Effector CD8-positive, alpha-beta T cell (primary cell): ENCODE measurements around the gene HEPN1.

Experiments used
- DNase-seq: peaks from one replicate; lab custom pipeline; 2025; lab: John Stamatoyannopoulos, UW
- total RNA-seq, 4 experiments: gene quantifications; one replicate each; lab custom pipeline; 2026; lab: John Stamatoyannopoulos, UW

Gene HEPN1
- 0 reads per million in 4 experiments for total RNA-seq

- DNase-seq = no peak
Measured at GRCh38 chr11:124918950-124919349, at the start of gene HEPN1. HEPN1 (plus strand) TSS chr11:124919250.

DNA sequence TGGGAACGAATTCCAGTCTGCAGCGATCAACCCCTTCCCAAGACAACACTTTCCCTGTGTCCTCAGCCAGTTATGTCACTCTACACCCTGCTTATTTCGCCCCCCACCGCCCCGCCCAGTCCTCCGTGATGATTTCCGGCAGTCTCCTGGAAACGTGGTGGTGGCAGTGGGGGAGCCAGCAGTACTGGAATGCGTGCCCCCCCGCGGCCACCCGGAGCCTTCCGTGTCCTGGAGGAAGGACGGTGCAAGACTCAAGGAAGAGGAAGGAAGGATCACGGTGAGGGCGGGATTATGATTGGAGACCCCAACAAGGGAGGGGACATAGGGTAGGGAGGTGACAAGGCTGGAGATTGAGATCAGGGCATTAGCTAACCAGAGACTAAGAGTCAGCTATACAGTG is 49.7 kb upstream of the HEPN1 start:
- DNase-seq = no peak

- DNase-seq = no peak
Measured at GRCh38 chr11:124869856-124870387, 49.1 kb upstream of the HEPN1 start.

DNA sequence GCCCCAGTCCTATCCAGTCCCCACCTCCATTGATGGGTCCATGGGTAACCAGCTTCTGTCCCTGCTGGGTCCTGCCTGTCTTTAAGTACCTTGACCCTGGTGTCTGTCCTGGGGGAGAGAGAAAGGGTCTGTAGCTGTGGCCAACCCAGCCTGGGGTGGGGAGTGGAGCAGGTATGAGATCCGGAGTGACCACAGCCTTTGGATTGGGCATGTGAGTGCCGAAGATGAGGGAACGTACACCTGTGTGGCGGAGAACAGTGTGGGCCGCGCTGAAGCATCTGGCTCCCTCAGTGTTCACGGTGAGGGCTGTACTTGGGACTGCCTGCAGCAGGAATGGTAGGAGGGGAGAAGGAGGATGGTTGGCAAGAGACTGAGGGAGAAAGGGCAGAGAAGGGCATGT is 48.6 kb upstream of the HEPN1 start:
- no peak for DNase-seq

- no peak for DNase-seq
Measured at GRCh38 chr11:124872280-124872679, 46.8 kb upstream of the HEPN1 start.

DNA sequence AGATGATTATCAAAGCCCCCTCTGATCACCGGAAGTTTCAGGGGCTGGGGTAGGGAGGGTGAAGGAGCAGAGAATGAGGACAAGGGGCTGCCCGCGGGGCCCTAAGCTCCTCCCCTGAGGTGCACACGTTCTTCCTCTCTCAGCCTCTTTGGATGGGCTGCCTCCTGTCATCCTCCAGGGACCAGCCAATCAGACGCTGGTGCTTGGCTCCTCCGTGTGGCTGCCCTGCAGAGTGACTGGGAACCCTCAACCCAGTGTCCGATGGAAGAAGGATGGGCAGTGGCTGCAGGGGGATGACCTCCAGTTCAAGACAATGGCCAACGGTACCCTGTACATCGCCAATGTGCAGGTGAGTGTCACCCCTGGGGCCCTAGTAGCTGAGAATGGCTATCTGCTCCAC is 46.3 kb upstream of the HEPN1 start:
- DNase-seq = no peak

GRCh38 chr11:124873951-124874350 is 45.1 kb upstream of the HEPN1 start:
- no peak for DNase-seq

- no peak for DNase-seq
Measured at GRCh38 chr11:124874571-124875255, 44.3 kb upstream of the HEPN1 start.

DNA sequence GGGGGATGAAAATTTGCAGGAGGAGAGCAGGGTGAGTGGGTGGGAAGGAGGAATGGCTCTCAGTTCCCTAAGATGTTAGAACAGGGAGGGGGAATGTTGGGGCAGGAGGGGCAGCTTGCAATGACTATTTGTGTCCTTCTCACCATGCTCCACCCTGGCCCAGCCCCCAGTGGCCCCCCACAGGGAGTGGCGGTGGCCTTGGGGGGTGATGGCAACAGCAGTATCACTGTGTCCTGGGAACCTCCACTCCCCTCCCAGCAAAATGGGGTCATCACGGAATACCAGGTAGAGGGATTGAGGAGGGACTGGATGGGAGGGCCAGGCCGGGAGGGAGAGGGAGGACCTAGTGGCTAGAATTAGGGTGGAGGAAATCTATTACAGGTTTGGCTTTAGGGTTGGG is 43.6 kb upstream of the HEPN1 start:
- DNase-seq = no peak

GRCh38 chr11:124875943-124876817 is 42.9 kb upstream of the HEPN1 start:
- DNase-seq = peak; percentile 71

GRCh38 chr11:124876818-124877630 is 42.0 kb upstream of the HEPN1 start:
- DNase-seq = no peak

DNA sequence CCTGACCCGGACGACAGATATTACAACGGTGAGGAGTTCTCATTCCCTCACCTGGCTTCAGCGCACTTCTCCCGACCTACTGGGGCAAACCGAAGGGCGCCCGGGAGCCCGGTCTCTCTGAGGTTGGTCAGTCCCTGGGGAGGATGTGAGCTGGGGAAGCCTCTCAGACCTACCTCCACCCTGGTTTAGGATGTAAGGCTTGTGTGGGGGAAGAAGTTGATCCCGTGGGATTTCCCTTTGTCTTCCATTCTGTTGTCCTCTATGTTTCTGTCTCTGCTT is 41.5 kb upstream of the HEPN1 start:
- DNase-seq = no peak

DNA sequence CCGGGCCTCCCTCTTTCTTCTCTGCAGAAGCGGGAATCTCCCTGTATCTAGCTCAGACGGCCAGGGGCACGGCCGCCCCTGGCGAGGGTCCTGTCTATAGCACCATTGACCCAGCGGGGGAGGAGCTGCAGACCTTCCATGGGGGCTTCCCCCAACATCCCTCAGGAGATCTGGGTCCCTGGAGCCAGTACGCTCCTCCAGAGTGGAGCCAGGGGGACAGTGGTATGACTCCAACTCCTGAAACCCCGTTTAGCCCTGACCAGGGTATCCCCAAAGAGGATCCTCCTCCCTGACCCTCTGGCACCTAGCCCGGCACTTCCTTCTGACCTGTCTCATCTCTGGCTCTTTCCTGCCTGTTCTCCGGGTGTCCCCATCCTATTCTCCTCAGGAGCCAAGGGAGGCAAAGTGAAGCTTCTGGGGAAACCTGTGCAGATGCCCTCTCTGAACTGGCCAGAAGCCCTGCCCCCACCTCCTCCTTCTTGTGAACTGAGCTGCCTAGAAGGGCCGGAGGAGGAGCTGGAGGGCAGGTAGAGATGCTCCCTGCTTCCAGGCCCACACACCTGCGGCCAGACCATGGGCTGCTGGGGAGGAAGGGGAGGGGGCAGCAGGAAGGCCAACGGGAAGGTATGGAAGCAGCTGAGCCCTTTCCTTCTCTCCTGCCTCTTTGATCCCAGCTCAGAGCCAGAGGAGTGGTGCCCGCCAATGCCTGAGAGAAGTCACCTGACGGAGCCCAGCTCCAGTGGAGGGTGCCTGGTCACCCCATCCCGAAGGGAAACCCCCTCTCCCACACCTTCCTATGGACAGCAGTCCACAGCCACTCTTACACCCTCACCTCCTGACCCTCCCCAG is 40.9 kb upstream of the HEPN1 start:
- DNase-seq = no peak

GRCh38 chr11:124878759-124879492 is 40.1 kb upstream of the HEPN1 start:
- no peak for DNase-seq

GRCh38 chr11:124879493-124880289 is 39.4 kb upstream of the HEPN1 start:
- no peak for DNase-seq

DNA sequence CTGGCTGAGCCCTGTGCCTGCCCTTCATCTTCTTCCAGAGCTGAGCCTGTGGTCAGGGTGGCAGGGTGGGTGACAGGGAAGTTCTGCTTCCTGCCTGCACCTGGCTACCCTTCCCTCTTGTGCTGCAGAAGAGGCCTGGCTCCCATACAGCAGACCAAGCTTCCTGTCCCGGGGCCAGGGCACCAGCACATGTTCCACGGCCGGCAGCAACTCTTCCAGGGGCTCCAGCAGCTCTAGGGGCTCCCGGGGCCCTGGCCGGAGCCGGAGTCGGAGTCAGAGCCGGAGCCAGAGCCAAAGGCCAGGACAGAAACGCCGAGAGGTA is 38.8 kb upstream of the HEPN1 start:
- no peak for DNase-seq

DNA sequence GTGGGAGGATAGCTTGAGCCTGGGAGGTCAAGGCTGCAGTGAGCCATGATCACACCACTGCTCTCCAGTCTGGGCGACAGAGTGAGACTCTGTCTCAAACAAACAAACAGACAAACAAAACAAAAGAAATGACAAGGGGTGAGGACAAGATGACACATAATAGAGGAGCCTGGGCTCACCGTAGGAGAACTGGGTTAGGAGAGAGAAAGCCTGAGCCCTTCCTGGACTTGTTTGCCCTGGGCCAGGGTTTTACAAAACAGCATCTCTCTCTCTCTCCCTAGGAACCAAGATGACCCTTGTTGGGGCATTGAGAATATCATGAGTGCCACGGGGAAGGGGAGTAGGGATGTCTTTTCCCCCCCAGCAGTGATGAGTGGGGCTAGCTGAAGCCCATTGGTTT is 38.1 kb upstream of the HEPN1 start:
- no peak for DNase-seq

DNA sequence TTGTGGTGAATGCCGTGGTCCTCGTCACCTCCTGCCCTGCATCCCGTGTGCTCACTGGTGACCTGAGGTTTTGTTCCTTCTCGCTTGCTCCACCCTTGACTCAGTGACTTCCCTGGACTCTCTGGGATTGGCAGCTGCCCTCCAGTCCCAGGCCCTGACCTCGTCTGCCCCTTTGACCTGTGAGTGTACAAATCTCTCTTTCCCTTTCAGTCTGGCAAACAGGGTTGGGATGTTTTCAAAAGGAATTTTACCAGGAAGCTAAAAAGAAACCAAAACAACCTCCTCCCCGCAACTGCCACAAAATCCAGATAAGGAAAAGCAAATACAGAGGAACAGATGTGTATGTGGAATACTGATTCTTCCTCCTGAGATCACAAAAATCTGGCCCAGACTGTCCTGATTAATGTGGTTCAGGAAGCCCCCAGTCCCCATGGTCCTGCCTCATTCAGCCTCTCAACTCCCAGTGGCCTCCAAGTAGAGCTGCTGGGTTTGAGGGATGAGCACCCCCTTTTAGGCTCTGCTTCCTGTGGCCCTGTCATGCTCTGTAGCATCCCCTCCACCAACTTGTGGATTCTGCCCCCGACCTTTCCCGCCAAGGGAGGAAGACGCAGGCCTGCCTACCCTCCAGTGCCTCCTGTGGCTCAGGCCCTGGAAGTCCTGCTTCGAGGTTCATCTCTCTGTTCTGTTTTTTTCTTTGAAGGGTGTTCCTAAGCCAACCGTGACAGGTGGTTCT is 36.5 kb upstream of the HEPN1 start:
- DNase-seq = no peak

GRCh38 chr11:124884340-124884739 is 34.7 kb upstream of the HEPN1 start:
- DNase-seq = no peak
